Measurements from ENCODE around the gene ZBED4.
A peak's percentile ranks its signal among the peaks of the same experiment; 100 is the strongest.

The ZBED4 gene

DNA sequence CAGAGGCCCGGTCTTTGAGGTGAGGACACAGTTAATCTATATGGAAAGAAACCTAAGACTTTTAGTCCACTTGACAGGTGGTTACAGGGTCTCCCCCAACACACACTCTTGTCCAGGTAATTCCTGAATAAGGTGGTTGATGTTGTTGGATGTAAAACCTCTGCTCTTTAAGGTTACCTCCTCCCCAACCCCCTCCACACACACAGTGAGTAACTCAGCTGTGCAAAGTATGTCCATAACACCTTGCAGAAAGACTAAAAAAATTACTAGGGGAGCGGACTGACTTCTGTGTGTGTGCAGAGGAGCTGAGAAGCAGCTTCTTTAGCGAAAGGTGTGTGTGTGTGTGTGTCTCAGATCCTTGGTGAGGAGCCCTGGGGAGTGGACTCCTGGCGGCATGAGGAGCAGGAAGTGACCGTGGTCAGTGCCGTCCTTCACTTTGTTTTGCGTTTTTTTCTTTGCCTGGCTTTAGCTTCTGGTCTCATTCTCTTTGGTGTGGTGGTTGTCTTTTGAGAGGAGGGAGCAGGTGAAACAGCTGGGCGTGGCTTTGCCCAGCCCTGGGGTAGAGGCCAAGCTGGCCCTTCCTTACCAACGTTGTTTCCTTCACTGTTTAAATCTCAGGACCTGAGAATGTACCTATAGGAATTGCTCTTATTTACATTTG is 1.7 kb downstream of the ZBED4 start:
- DNase-seq (ENCODE audit: low read depth) = peak; percentile 29

DNA sequence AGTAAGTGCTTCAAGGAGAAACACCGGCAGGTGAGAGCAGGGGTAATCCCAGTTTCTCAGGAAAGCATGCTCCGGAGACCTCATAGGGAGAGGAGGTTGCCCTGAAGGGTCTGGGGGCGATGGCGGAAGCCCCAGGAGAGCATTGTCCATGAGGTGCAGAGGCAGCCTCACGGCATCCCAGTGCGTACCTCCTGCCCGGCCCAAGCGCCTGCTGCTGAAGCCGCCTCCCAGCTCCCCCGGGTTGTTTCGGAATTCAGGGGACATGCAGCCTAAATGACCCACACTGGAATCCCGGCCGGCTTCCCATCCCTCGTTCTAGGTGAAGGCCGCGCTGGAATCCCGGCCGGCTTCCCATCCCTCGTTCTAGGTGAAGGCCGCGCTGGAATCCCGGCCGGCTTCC is 2.7 kb downstream of the ZBED4 start:
- DNase-seq (ENCODE audit: low read depth) = no peak

DNA sequence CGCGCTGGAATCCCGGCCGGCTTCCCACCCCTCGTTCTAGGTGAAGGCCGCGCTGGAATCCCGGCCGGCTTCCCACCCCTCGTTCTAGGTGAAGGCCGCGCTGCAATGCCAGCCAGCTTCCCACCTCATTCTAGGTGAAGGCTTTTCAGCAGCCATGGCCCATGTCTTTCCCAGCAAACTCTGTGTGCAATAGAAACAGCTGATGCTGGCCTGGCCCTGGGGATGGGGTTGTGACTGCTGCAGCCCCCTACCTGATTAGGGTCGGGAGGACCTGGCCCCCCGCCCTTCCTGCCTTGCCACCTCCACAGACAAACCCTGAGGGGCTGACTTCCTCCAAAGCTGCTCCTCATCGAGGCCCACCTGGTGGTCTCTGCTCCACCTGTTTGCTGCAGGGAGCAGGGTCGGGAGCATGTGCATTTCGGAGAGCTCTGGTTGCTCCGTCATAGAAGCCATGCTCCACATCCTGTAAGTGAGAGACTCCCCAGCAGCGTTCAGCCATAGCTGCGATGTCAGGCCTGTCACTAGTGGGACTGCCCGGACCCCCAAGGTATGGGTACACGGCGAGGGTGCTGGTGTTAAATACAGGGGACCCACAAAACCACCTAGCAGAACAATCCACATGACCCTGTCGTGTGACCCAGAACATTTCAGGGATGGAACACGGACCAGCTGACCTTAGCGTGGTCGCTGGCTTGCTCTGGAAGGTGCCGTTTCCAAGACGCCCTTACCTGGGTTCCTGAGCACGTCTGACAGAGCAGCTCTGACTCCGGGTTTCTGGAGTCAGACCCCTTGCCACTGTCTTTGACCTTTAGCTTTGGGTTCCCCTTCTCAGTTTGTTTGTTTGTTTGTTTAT is 3.3 kb downstream of the ZBED4 start:
- no peak for DNase-seq (ENCODE audit: low read depth)

DNA sequence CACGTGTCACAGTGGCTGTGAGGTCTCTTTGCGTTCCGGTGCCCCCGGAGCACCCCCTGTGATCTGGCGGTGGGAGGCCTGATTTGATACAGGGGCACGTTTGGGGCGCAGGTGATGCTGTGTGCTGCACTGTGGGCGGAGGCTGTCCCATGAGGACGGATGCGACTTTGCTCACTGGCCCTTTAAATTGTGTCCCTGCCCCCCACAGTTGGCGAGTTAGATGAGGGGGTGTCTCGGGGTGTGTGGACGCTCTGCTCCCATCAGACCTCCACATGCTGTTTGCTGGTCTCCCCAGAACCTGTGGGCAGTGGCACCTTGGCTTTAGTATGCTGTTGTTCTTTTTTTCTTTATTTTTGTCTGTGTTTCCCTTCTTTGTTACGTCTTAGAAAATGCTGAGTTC is 5.2 kb downstream of the ZBED4 start:
- DNase-seq (ENCODE audit: low read depth) = no peak

- DNase-seq (ENCODE audit: low read depth) = peak; percentile 26
Observed at GRCh38 chr22:49861642-49862495, 8.2 kb downstream of the ZBED4 start.

GRCh38 chr22:49862496-49862776 is 8.8 kb downstream of the ZBED4 start:
- DNase-seq (ENCODE audit: low read depth) = peak; percentile 23

DNA sequence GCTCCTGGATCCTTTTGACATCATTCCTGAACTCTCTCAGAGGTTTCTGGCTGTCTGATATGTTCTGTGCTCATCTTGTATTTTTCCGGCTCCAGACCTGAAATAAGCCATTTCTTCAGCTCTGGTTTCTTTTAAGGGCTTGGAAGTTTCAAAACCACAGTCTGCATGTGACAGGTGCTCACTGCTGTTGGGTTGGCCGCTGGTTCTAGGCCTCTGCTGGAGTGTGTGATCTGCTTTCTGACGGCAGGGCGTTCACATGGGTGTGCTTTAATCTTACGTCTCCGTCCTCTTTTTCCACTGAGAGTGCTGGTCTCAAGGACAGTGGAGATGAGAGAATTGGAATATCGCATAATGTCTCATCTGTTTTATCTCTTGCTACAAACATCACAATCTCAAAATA is 10.3 kb downstream of the ZBED4 start:
- no peak for DNase-seq (ENCODE audit: low read depth)

DNA sequence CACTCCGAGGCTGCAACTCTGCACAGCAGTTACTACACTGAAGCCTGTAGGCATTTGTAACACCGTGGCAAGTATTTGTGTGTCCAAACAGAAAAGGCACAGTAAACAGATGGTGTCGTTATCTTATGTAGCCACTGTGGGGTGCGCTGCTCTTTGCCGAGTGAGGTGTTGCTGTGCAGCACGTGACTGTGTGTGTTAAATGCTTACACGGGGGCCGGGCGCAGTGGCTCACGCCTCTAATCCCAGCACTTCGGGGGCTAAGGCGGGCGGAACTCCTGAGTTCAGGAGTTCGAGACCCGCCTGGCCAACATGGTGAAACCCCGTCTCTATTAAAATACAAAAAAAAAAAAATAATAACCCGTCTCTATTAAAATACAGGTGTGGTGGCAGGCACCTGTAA is 11.5 kb downstream of the ZBED4 start:
- DNase-seq (ENCODE audit: low read depth) = no peak

- no peak for DNase-seq (ENCODE audit: low read depth)
Observed at GRCh38 chr22:49866134-49866533, 12.5 kb downstream of the ZBED4 start.

GRCh38 chr22:49866646-49867045 is 13.0 kb downstream of the ZBED4 start:
- no peak for DNase-seq (ENCODE audit: low read depth)

DNA sequence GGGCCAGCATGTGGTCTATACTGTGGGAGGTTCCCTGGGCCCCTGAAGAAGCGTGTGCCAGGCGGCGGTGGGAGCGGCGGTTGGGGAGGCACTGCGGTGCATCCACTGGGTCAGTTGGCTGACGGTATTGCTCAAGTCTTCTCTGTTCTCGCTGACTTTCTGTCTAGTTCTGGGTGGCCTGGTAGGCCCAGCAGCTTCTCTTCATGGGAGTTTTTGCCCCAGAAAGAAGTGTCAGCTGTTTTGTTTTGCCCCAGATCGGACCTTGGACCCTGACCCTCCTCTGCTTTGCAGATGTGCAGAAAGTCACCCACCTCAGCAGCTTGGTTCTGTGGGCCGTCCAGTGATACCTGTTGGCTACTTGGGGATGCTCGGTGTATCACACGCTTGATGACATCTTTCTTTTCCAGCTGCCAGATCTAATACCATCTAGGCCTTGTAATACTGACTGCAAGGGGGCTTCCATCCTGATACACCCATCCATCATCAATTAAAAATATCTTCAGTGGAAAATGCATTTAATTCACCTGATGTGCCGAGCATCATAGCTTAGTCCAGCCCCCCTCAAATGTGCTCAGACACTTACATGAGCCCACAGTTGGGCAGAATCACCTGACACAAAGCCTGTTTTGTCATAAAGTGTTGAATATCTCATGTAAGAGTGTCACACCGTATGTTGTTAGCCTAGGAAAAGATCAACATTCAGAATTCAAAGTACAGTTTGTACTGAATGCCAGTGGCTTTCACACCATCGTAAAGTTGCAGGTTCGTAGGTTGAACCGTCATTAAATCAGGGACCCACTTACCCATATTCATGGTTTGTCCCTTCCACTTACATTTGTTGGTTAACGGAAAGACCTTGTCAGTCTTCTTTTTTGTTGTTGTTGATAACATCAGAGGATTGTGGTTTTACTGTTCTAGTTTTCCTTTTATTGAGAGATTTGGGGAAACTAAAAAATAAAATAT is 13.9 kb downstream of the ZBED4 start:
- no peak for DNase-seq (ENCODE audit: low read depth)

- no peak for DNase-seq (ENCODE audit: low read depth)
Observed at GRCh38 chr22:49869086-49869830, 15.6 kb downstream of the ZBED4 start.

- no peak for DNase-seq (ENCODE audit: low read depth)
Observed at GRCh38 chr22:49869845-49870712, 16.4 kb downstream of the ZBED4 start.

DNA sequence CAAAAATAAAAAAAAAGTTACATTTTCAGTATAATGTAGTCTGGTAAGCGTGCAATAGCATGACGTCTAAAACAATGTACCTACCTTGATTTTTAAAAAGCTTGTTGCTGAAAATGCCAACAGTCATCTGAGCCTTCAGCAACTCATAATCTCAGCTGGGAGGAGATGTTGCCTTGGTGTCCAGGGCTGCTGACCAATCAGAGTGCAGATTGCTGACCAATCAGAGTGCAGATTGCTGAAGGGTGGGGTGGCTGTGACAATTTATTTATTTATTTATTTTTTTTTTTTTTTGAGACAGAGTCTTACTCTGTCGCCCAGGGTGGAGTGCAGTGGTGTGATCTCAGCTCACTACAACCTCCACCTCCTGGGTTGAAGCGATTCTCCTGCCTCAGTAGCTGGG is 17.8 kb downstream of the ZBED4 start:
- DNase-seq (ENCODE audit: low read depth) = no peak

DNA sequence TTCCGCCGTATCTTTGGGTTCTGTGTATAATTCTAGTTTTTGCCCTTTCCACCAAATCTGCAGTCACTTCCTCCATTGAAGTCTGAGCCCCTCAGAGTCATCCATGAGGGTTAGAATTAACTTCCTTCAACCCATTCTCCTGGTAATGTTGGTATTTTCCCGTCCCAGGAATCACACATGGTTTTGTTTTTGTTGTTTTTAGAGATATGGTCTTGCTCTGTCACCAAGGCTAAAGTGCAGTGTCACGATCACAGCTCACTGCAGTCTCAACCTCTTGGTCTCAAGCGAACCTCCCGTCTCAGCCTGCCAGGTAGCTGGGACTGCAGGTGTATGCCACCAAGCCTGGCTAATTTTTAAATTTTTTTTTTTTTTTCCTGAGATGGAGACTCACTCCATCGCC is 18.7 kb downstream of the ZBED4 start:
- no peak for DNase-seq (ENCODE audit: low read depth)

DNA sequence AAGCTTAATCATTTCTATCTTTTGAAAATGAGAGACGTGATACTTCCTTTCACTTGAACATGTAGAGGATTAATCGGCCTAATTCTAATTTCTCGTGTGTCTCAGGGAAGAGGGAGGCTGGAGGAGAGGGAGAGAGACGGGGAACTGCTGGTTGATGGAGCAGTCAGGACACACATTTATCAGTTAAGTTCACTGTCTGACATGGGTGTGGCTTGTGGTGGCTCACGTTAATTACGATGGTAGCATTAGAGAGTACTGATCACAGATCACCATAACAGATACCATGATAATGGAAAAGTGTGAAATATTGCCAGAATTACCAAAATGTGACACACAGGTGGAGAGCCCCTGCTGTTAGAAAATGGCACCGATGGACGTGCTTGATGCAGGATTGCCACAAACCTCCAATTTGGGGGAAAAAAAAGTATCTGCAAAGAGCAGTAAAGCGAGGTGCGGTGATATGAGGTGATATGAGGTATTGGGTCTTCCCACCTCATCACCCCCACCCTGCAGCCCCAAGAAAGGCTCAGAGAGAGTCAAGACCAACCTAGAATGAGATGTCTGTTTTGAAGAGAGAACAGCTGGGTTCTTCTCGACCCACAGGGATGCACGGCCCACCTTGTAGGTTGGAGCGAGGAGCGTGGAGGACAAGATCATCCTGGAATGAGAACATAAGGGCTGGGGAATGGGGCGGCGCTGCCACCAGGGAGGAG is 19.7 kb downstream of the ZBED4 start:
- DNase-seq (ENCODE audit: low read depth) = no peak

GRCh38 chr22:49877642-49878041 is 24.0 kb downstream of the ZBED4 start:
- no peak for DNase-seq (ENCODE audit: low read depth)

DNA sequence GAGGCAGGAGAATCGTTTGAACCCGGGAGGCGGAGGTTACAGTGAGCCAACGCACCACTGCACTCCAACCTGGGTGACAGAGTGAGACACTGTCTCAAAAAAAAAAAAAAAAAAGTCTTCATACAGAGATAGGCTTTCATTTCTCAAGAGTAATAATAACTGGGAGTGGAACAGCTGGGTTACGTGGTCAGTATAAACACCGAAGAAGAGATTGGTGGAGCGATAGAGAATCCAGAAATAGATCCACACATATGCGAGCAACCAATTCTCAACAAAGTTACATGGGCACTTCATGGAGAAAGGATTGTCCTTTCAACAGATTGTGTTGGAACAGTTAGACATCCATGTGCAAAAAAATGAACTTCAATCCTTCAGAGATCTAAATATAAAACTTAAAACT is 24.6 kb downstream of the ZBED4 start:
- no peak for DNase-seq (ENCODE audit: low read depth)

- no peak for DNase-seq (ENCODE audit: low read depth)
Observed at GRCh38 chr22:49879871-49880270, 26.2 kb downstream of the ZBED4 start.

Measured in amniotic epithelial cell (primary cell).